Psoas muscle (tissue), 8 donors: Measurements from ENCODE around the gene SNCB. TPM values are rescaled to one million over a fixed set of nuclear protein-coding genes. Genes with fewer than 3 reads are reported as not detected.

Source experiments
- ATAC-seq, 4 donors: fragments of 200-7000 bp; cut with Tn5 transposase; one replicate each; pipeline ENCODE4 v1.9.1; 2020; ENCODE audit warnings: moderate library complexity in 3 of 4, mild to moderate bottlenecking in 2 of 4
- DNase-seq, 2 donors: peaks; one replicate each; pipeline ENCODE4 v3.0.0-alpha.2; 2020
- H3K27ac ChIP-seq: fragments of 200-600 bp; one replicate; pipeline ENCODE4 v1.8.0; 2022
- H3K27me3 ChIP-seq, 3 donors: fragments of 200-600 bp in 1 of 3; one replicate each; pipeline versions ENCODE4 v1.6.1 to v1.8.0; 2013 to 2022; ENCODE audit warnings: low read length in 2 of 3, mild to moderate bottlenecking in 2 of 3, moderate library complexity in 1 of 3; ENCODE audit not compliant: insufficient read depth in 3 of 3
- H3K36me3 ChIP-seq, 2 donors: fragments of 200-600 bp in 1 of 2; one replicate each; pipeline versions ENCODE4 v1.6.1 to v1.8.0; 2013 to 2022; ENCODE audit warnings: low read depth in 1 of 2, mild to moderate bottlenecking in 1 of 2, moderate library complexity in 1 of 2; ENCODE audit not compliant: insufficient read depth in 1 of 2
- H3K4me1 ChIP-seq: fragments of 200-600 bp; one replicate; pipeline ENCODE4 v1.8.0; 2022
- H3K4me3 ChIP-seq: fragments of 200-600 bp; one replicate; pipeline ENCODE4 v1.8.0; 2022; ENCODE audit warnings: mild to moderate bottlenecking
- H3K9me3 ChIP-seq: fragments of 200-600 bp; one replicate; pipeline ENCODE4 v1.8.0; 2022
- CTCF ChIP-seq: fragments of 200-600 bp; IDR thresholded peaks from one replicate; pipeline ENCODE4 v1.8.0; 2022; ENCODE audit warnings: antibody characterized with exemption
- WGBS, 3 donors: extraction: QIAGEN DNeasy Blood & Tissue Kit; methylation state at CpG; one replicate each; pipeline versions ENCODE4 v1.1.6 to v1.1.7; 2013; 5-methylcytosine and 5-hydroxymethylcytosine counted together
- intact Hi-C, 2 donors: fragments of 100-400 bp; cut with DNase I; formaldehyde crosslinking; loops; one replicate each; pipeline versions ENCODE4 v1.11.0 to v1.14.2; 2022
- polyA plus RNA-seq, 3 donors: library from polyadenylated mRNA; stranded (reverse); fragments of 200-250 nt; gene quantifications; one replicate each; pipeline ENCODE4 v1.2.3, GENCODE V29; 2013
- total RNA-seq, 4 donors: library from RNA; stranded (reverse); fragmentation: NEBNext Ultra II Directional in 2 of 4; extraction: Animal tissue kit (Norgen Biotek cat#: 25700) in 2 of 4; gene quantifications; one replicate each; pipeline versions ENCODE4 v1.2.1 to v1.2.4, GENCODE V29; 2021 to 2023
- donor health status: healthy with polysubstance abuse.
- donor health status: DM: no; HTN: no; CAD: no; lungs with moderate emphysema.
- donor health status: Bipolar disorder and iron deficiency.
- donor health status: healthy.
- donor health status: DM: yes; HTN: yes; CAD: no.
- donor health status: DM: no; HTN: no; CAD: no.
- donor health status: DM: no; HTN: no; CAD: no.
- donor health status: DM: yes; HTN: yes; CAD: no.

Gene SNCB
- total and polyA plus RNA-seq, 7 donors, result 0.32 to 1.2 (median 0.42) TPM

- Histone ChIP-seq H3K36me3 (no peaks in the 10 kb centered on the region), H3K4me3 (no peak overlapping the region), H3K27me3 (peaks cover 0 to 18% (median 2%) of the 10 kb centered on the region in 3 donors), H3K4me1 (peaks cover 6% of the 10 kb centered on the region), H3K9me3 (no peaks in the 10 kb centered on the region), H3K27ac (no peak overlapping the region)
- intact Hi-C loops, result no loop called here
- peak; percentile 38 to 48 (median 40) for ATAC-seq
- no peak for TF ChIP-seq CTCF
- 55 to 66% (median 60%) methylated on average over 10 of the region's 10 CpGs for WGBS, 3 donors
- peak in 1 of 2 donors; percentile 67 for DNase-seq
Measured at GRCh38 chr5:176676361-176676824, 46.1 kb upstream of the SNCB start.

GRCh38 chr5:176675676-176676360 lies 45.5 kb upstream of the SNCB start:
- no peak for DNase-seq
- WGBS, 3 donors, result 65 to 72% (median 70%) methylated on average over 19 of the region's 19 CpGs
- Histone ChIP-seq H3K36me3 (no peaks in the 10 kb centered on the region), H3K27me3 (peaks cover 0 to 18% (median 2%) of the 10 kb centered on the region in 3 donors), H3K27ac (no peak overlapping the region), H3K4me1 (peaks cover 6% of the 10 kb centered on the region), H3K9me3 (no peaks in the 10 kb centered on the region), H3K4me3 (no peak overlapping the region)
- ATAC-seq, result no peak
- intact Hi-C loops, result no loop called here
- peak; percentile 18 for TF ChIP-seq CTCF

- WGBS, 3 donors, result 87 to 93% (median 88%) methylated on average over 17 of the region's 17 CpGs
- H3K9me3 ChIP-seq, result no peaks in the 10 kb centered on the region
- no peaks in the 10 kb centered on the region for H3K36me3 ChIP-seq
- no peak overlapping the region for H3K4me3 ChIP-seq
- H3K27me3 ChIP-seq, result peaks cover 0 to 18% (median 0%) of the 10 kb centered on the region in 3 donors
- H3K4me1 ChIP-seq, result peaks cover 6% of the 10 kb centered on the region
- intact Hi-C loops, result no loop called here
- no peak for ATAC-seq
- TF ChIP-seq CTCF, result no peak
- no peak overlapping the region for H3K27ac ChIP-seq
- no peak for DNase-seq
Measured at GRCh38 chr5:176674799-176675198, 44.5 kb upstream of the SNCB start.

GRCh38 chr5:176673651-176674583 lies 43.6 kb upstream of the SNCB start:
- no peaks in the 10 kb centered on the region for H3K9me3 ChIP-seq
- DNase-seq, result no peak
- H3K4me3 ChIP-seq, result no peak overlapping the region
- peak in 2 of 4 donors; percentile 26 to 57 for ATAC-seq
- no peak for TF ChIP-seq CTCF
- intact Hi-C loops, result no loop called here
- H3K27ac ChIP-seq, result no peak overlapping the region
- H3K4me1 ChIP-seq, result peaks cover 6% of the 10 kb centered on the region
- H3K36me3 ChIP-seq, result no peaks in the 10 kb centered on the region
- H3K27me3 ChIP-seq, result peaks cover 0 to 22% (median 0%) of the 10 kb centered on the region in 3 donors
- WGBS, 3 donors, result 33 to 42% (median 36%) methylated on average over 18 of the region's 18 CpGs
